ENCODE results near the gene TEX29. TPM values are rescaled to one million over a fixed set of nuclear protein-coding genes. Genes with fewer than 3 reads are reported as not detected.

TEX29 gene
- total RNA-seq: 0.59 to 0.94 TPM (median 0.70 TPM) in 3 replicates
- long read RNA-seq, partial matches to known transcripts: 1 of 1 reads
- long read RNA-seq, other reads (novel, unspliced or antisense): 0 of 1 reads

GRCh38 chr13:111319998-111320911 lies at the start of gene TEX29:
Gene TEX29 (plus strand): TSS chr13:111320642. CDS start chr13:111320891, 249 bp downstream.
- no peaks in the 10 kb centered on the region for H3K27me3 Mint-ChIP-seq (ENCODE audit: low read depth)
- H3K27ac Mint-ChIP-seq (ENCODE audit: unreplicated experiment): no peak within 1 kb of the TSS
- no peak within 1 kb of the TSS for H3K4me3 Mint-ChIP-seq (ENCODE audit: unreplicated experiment)
- peaks cover 26% of the 10 kb centered on the region for H3K36me3 Mint-ChIP-seq (ENCODE audit: low read depth)
- TF ChIP-seq CTCF (IDR thresholded peaks at IDR 0.05): no peak
- H3K9me3 Mint-ChIP-seq (ENCODE audit: low read depth): no peaks in the 10 kb centered on the region
- no peak for DNase-seq (ENCODE audit: low spot score)
- H3K4me1 Mint-ChIP-seq (ENCODE audit: low read depth): peaks cover 15% of the 10 kb centered on the region

- peaks cover 35% of the 10 kb centered on the region for H3K36me3 Mint-ChIP-seq (ENCODE audit: low read depth)
Measured at GRCh38 chr13:111270765-111271698, 49.4 kb upstream of the TEX29 start.

GRCh38 chr13:111272117-111272516 lies 48.3 kb upstream of the TEX29 start:
- no peak for TF ChIP-seq CTCF (IDR thresholded peaks at IDR 0.05)
- Mint-ChIP-seq H3K9me3 (ENCODE audit: low read depth) (no peaks in the 10 kb centered on the region), H3K27me3 (ENCODE audit: low read depth) (no peaks in the 10 kb centered on the region), H3K4me3 (ENCODE audit: unreplicated experiment) (no peak overlapping the region), H3K27ac (ENCODE audit: unreplicated experiment) (no peak overlapping the region), H3K36me3 (ENCODE audit: low read depth) (peaks cover 36% of the 10 kb centered on the region), H3K4me1 (ENCODE audit: low read depth) (peaks cover 23% of the 10 kb centered on the region)
- DNase-seq (ENCODE audit: low spot score): no peak

More at GRCh38 chr13:111270765-111271698, 49.4 kb upstream of the TEX29 start:
- H3K4me3 Mint-ChIP-seq (ENCODE audit: unreplicated experiment): no peak overlapping the region
- H3K9me3 Mint-ChIP-seq (ENCODE audit: low read depth): no peaks in the 10 kb centered on the region
- no peak for TF ChIP-seq CTCF (IDR thresholded peaks at IDR 0.05)
- no peak for DNase-seq (ENCODE audit: low spot score)
- no peaks in the 10 kb centered on the region for H3K27me3 Mint-ChIP-seq (ENCODE audit: low read depth)
- peak overlapping the region; percentile 86 for H3K27ac Mint-ChIP-seq (ENCODE audit: unreplicated experiment)
- peaks cover 23% of the 10 kb centered on the region for H3K4me1 Mint-ChIP-seq (ENCODE audit: low read depth)

GRCh38 chr13:111275382-111275781 lies 45.1 kb upstream of the TEX29 start:
- no peak overlapping the region for H3K27ac Mint-ChIP-seq (ENCODE audit: unreplicated experiment)
- peaks cover 37% of the 10 kb centered on the region for H3K36me3 Mint-ChIP-seq (ENCODE audit: low read depth)
- no peaks in the 10 kb centered on the region for H3K27me3 Mint-ChIP-seq (ENCODE audit: low read depth)
- TF ChIP-seq CTCF (IDR thresholded peaks at IDR 0.05): no peak
- H3K4me3 Mint-ChIP-seq (ENCODE audit: unreplicated experiment): no peak overlapping the region
- peaks cover 21% of the 10 kb centered on the region for H3K4me1 Mint-ChIP-seq (ENCODE audit: low read depth)
- no peaks in the 10 kb centered on the region for H3K9me3 Mint-ChIP-seq (ENCODE audit: low read depth)
- DNase-seq (ENCODE audit: low spot score): no peak
